ENCODE measurements around the gene DDX54. TPM values are rescaled to one million over a fixed set of nuclear protein-coding genes. Genes with fewer than 3 reads are reported as not detected.

DDX54 gene
- total and polyA plus RNA-seq, 2 of the 8 experiments (the other 6 are each of a cell fraction or from before 2014, with no cell fraction given): 64.9 to 113 TPM

DNA sequence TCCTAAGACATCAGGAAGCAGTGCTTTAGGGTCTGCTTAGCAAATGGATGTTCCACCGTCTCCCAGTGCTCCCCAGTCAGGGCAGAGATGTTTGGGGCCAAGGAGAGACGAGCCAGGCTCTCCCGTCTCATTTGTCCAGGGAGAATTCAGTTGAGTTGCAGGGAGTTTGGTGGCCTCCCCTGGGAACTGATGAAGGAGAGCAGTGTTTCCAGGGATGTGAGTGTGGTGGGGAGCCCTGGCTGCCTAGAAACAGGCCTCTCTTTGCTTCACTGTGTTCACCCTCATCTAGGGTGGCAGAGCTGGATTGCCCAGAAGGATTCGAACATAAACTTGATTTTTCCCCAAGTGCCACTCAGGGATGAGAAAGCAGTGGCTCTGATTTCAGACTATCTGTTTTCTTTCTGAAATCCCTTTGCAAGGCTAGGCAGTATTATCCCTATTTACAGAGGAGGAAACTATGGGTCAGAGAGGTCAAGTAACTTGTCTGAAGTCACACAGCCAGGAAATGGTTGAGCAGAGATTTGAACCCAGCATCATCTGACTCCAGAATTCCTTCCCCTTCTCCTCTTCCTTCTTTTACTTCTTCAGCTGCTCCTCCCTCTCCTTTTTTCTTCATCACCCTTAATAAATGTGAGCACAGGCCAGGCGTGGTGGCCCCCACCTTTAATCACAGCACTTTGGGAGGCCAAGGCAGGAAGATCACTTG, 42.6 kb upstream of the DDX54 start:
- Histone ChIP-seq H3K4ac (replicated peaks; ENCODE audit: insufficient read length, low read depth, low read length) (no peak overlapping the region), H4K91ac (replicated peaks; ENCODE audit: insufficient read length, low read length) (no peak overlapping the region), H3K4me2 (ENCODE audit: insufficient read depth in 1 of 2, low read depth in 2 of 2, low read length in 2 of 2) (no peak overlapping the region), H3K56ac (replicated peaks; ENCODE audit: insufficient read length, low read depth, low read length) (no peak overlapping the region), H2AFZ (ENCODE audit: low read length) (no peak overlapping the region), H2BK15ac (ENCODE audit: low read length) (no peak overlapping the region), H2BK120ac (replicated peaks; ENCODE audit: low read depth, low read length) (no peak overlapping the region), H2BK5ac (ENCODE audit: low read depth, low read length) (no peak overlapping the region), H3K23ac (ENCODE audit: insufficient read length) (no peak overlapping the region), H3K36me3 (ENCODE audit: control insufficient read depth in 2 of 4, insufficient read depth in 4 of 4, low read length in 3 of 4) (peaks cover 2 to 18% (median 9%) of the 10 kb centered on the region in 4 experiments; a peak in 5 of 8 replicates), H2AK5ac (ENCODE audit: low read depth, low read length) (no peak overlapping the region), H3K27me3 (replicated peaks in 1 of 4; ENCODE audit: control insufficient read depth in 3 of 4, extremely low read depth in 1 of 4, insufficient read depth in 3 of 4, low read length in 3 of 4) (no peaks in the 10 kb centered on the region; a peak in 1 of 7 replicates), H4K8ac (ENCODE audit: extremely low read depth, insufficient read depth, low read length) (no peak overlapping the region), H3K9me3 (ENCODE audit: insufficient read depth in 2 of 2, low read depth in 1 of 2, low read length in 1 of 2) (no peaks in the 10 kb centered on the region; a peak in 1 of 4 replicates), H3K27ac (ENCODE audit: low read depth, low read length) (no peak overlapping the region), H3K79me2 (ENCODE audit: control insufficient read depth in 1 of 2, insufficient read depth in 2 of 2, low read length in 2 of 2) (0 out of 4 replicates have a peak, but pooled peaks cover 0 to under 1% of the 10 kb centered on the region in 2 experiments), H3K79me1 (ENCODE audit: low read depth, low read length) (no peaks in the 10 kb centered on the region), H2BK12ac (ENCODE audit: low read depth, low read length) (no peak overlapping the region), H3K18ac (ENCODE audit: extremely low read depth, low read length) (no peak overlapping the region), H3K23me2 (ENCODE audit: low read depth, low read length) (no peaks in the 10 kb centered on the region), H3K4me3 (ENCODE audit: extremely low read depth in 1 of 4, insufficient read depth in 2 of 4, low read depth in 3 of 4, low read length in 4 of 4) (no peak overlapping the region), H3K14ac (ENCODE audit: insufficient read length) (no peak overlapping the region), H3K9ac (replicated peaks in 1 of 4; ENCODE audit: extremely low read depth in 1 of 4, low read depth in 3 of 4, low read length in 3 of 4) (no peak overlapping the region), H4K5ac (ENCODE audit: insufficient read length, low read depth, low read length) (no peak overlapping the region), H3K4me1 (replicated peaks in 1 of 4; ENCODE audit: control insufficient read depth in 3 of 4, insufficient read depth in 4 of 4, low read length in 3 of 4) (peaks cover 5 to 15% (median 13%) of the 10 kb centered on the region in 4 experiments), H4K20me1 (replicated peaks in 1 of 2; ENCODE audit: control insufficient read depth in 1 of 2, insufficient read depth in 2 of 2, low read length in 2 of 2) (peaks cover 0 to 2% of the 10 kb centered on the region in 2 experiments), H2BK20ac (ENCODE audit: low read length) (no peak overlapping the region)
- DNase-seq (ENCODE audit: low read depth in 1 of 2, low spot score in 2 of 2) (no peak), FAIRE-seq (no peak)
- ChIA-PET POLR2A (ENCODE audit: partially characterized antibody) (interaction anchor here (3.4 kb wide), 1 partner anchor 18 kb away, joined by 9 read pairs; no protein-coding TSS in a partner anchor), CTCF (ENCODE audit: partially characterized antibody) (interaction anchor here (1.0 to 2.2 kb wide), 5 partner anchors 12 to 190 kb away, joined by 3 to 7 read pairs (median 3); no protein-coding TSS in a partner anchor)
- 94% methylated on average over 5 of the region's 5 CpGs; no CpG with 5 or more reads in 1 of the 2 experiments for WGBS, 2 experiments (ENCODE audit: extremely low coverage in 1 of 2, insufficient coverage in 1 of 2, insufficient read length in 1 of 2, insufficient replicate concordance in 2 of 2, low coverage in 1 of 2, low lambda C conversion rate in 2 of 2, missing lambda C conversion rate in 1 of 2)
- no peak for TF ChIP-seq RBBP5 (IDR thresholded peaks at IDR 0.05; ENCODE audit: borderline replicate concordance, low read depth, low read length)
- TF ChIP-seq, protein P1, sequence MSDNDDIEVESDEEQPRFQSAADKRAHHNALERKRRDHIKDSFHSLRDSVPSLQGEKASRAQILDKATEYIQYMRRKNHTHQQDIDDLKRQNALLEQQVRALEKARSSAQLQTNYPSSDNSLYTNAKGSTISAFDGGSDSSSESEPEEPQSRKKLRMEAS (IDR thresholded peaks at IDR 0.05): no peak
